ENCODE data around the gene KCNIP4. TPM values are rescaled to one million over a fixed set of nuclear protein-coding genes. Genes with fewer than 3 reads are reported as not detected.

The KCNIP4 gene
- total and polyA plus RNA-seq, 2 experiments from 2014 or later = 0.65 TPM; not detected in 1

DNA sequence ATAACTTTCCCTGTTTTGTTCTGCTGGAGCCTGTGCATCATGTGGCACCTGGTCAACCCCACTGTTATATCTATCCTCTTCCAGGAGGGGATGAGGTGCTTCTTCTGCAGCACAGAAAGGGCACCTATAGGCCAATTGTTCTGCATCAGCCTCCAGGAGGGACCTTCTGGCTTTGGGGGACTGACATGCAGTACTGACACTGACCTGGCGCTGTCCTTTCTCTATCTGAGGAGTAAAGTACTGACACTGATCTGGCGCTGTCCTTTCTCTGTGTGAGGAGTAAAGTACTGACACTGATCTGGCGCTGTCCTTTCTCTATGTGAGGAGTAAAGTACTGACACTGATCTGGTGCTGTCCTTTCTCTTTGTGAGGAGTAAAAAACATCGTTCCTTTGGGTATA lies 749.9 kb downstream of the KCNIP4 start:
- Histone ChIP-seq H2AFZ (no peak overlapping the region), H3K4me1 (ENCODE audit: insufficient read depth) (no peaks in the 10 kb centered on the region), H3K27me3 (replicated peaks; ENCODE audit: insufficient read depth) (no peaks in the 10 kb centered on the region), H3K9ac (no peak overlapping the region), H4K20me1 (ENCODE audit: insufficient read depth) (no peaks in the 10 kb centered on the region), H3K4me3 (no peak overlapping the region), H3K9me3 (ENCODE audit: low read depth) (no peaks in the 10 kb centered on the region), H3F3A (ENCODE audit: insufficient read depth) (no peaks in the 10 kb centered on the region), H3K4me2 (ENCODE audit: unreplicated experiment) (no peak overlapping the region), H3K79me2 (ENCODE audit: insufficient read depth) (no peaks in the 10 kb centered on the region), H3K9me2 (ENCODE audit: insufficient read depth) (no peaks in the 10 kb centered on the region), H3K36me3 (ENCODE audit: low read depth) (no peaks in the 10 kb centered on the region), H3K27ac (no peak overlapping the region)
- TF ChIP-seq EZH2 (IDR thresholded peaks at IDR 0.05; ENCODE audit: insufficient read depth, poor library complexity, severe bottlenecking) (no peak), EZH2phosphoT487 (IDR thresholded peaks at IDR 0.05; ENCODE audit: insufficient read depth, low read depth) (no peak)
- 41 to 50% methylated on average over 4 of the region's 4 CpGs for WGBS, 2 experiments (ENCODE audit: low coverage in 1 of 2, low lambda C conversion rate in 2 of 2, missing lambda C conversion rate in 2 of 2)
- DNase-seq = no peak
- in situ Hi-C loops (cut with MboI) = no loop called here

DNA sequence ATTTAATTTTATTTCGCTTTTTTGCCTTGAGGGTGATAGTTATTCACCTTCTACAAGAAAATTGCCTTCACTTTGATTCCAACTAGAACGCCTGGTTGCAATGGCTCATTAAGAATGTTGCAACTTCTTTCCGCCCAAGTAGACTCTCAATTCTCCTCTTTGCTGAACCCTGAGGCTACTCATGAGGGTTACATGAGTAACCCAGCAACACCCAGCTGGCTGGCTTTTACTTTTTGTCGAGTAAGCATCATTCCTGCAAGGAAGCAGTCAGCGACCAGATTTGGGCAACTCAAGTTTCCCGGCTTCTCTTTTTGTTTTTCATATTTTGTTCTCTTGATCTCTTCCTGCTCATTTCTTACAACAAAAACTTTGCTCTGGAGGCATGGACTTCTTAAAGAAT lies 752.9 kb downstream of the KCNIP4 start:
- no peaks in the 10 kb centered on the region for H3K27me3 ChIP-seq (replicated peaks; ENCODE audit: insufficient read depth)
- TF ChIP-seq EZH2phosphoT487 (IDR thresholded peaks at IDR 0.05; ENCODE audit: insufficient read depth, low read depth) (no peak), EZH2 (IDR thresholded peaks at IDR 0.05; ENCODE audit: insufficient read depth, poor library complexity, severe bottlenecking) (no peak)
- H3F3A ChIP-seq (ENCODE audit: insufficient read depth) = no peaks in the 10 kb centered on the region
- no peaks in the 10 kb centered on the region for H3K9me3 ChIP-seq (ENCODE audit: low read depth)
- H2AFZ ChIP-seq = no peak overlapping the region
- H3K27ac ChIP-seq = no peak overlapping the region
- H3K36me3 ChIP-seq (ENCODE audit: low read depth) = no peaks in the 10 kb centered on the region
- H4K20me1 ChIP-seq (ENCODE audit: insufficient read depth) = no peaks in the 10 kb centered on the region
- no peak overlapping the region for H3K4me2 ChIP-seq (ENCODE audit: unreplicated experiment)
- DNase-seq = no peak
- in situ Hi-C loops (cut with MboI) = no loop called here
- H3K4me1 ChIP-seq (ENCODE audit: insufficient read depth) = no peaks in the 10 kb centered on the region
- no peaks in the 10 kb centered on the region for H3K79me2 ChIP-seq (ENCODE audit: insufficient read depth)
- no peak overlapping the region for H3K9ac ChIP-seq
- 35 to 42% methylated on average over 6 of the region's 6 CpGs for WGBS, 2 experiments (ENCODE audit: low coverage in 1 of 2, low lambda C conversion rate in 2 of 2, missing lambda C conversion rate in 2 of 2)
- H3K4me3 ChIP-seq = no peak overlapping the region
- no peaks in the 10 kb centered on the region for H3K9me2 ChIP-seq (ENCODE audit: insufficient read depth)

DNA sequence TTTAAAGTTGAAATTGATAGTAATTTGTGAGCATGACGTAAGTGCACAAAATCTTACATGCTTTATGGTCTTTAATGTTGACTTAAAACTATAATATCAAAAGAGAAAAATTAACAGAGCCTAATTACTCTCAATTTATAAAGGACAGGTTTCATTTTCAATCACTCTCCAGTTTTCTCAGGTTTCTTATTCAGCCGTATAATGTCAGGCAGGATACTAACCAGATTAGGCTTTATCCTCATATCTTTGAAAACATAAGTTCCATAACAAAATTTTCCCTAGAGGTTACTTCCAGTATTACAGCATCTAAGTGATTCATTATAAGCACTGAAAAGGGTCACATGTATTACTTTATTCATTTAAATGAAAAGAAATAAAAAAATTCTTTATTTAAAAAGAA lies 756.2 kb downstream of the KCNIP4 start:
- 35 to 44% methylated on average over 2 of the region's 2 CpGs for WGBS, 2 experiments (ENCODE audit: low coverage in 1 of 2, low lambda C conversion rate in 2 of 2, missing lambda C conversion rate in 2 of 2)
- Histone ChIP-seq H3F3A (ENCODE audit: insufficient read depth) (no peaks in the 10 kb centered on the region), H3K9ac (no peak overlapping the region), H3K9me2 (ENCODE audit: insufficient read depth) (no peaks in the 10 kb centered on the region), H3K27me3 (replicated peaks; ENCODE audit: insufficient read depth) (no peaks in the 10 kb centered on the region), H3K9me3 (ENCODE audit: low read depth) (no peaks in the 10 kb centered on the region), H3K27ac (no peak overlapping the region), H3K79me2 (ENCODE audit: insufficient read depth) (no peaks in the 10 kb centered on the region), H3K4me2 (ENCODE audit: unreplicated experiment) (no peak overlapping the region), H2AFZ (no peak overlapping the region), H4K20me1 (ENCODE audit: insufficient read depth) (no peaks in the 10 kb centered on the region), H3K4me3 (no peak overlapping the region), H3K4me1 (ENCODE audit: insufficient read depth) (no peaks in the 10 kb centered on the region), H3K36me3 (ENCODE audit: low read depth) (no peaks in the 10 kb centered on the region)
- in situ Hi-C loops (cut with MboI) = no loop called here
- TF ChIP-seq EZH2 (IDR thresholded peaks at IDR 0.05; ENCODE audit: insufficient read depth, poor library complexity, severe bottlenecking) (no peak), EZH2phosphoT487 (IDR thresholded peaks at IDR 0.05; ENCODE audit: insufficient read depth, low read depth) (no peak)
- no peak for DNase-seq

DNA sequence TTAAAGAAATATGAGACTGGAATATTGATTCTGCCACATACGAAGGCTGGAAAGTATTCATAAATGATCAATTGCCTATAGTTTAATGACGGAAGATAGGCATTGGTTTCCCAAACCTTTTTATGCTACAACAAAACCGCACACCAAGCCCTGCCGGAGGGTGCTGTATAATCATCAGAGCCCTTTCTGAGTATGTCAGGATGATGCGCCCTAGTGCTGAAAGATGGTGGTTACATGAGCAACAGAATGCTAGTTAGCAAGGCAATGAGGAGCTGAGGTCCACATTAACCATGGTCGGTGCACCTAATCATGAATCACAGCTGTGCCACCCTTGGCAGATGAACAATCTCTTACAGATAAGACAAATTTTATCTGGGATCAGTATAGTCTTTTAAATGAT lies 757.3 kb downstream of the KCNIP4 start:
- H3F3A ChIP-seq (ENCODE audit: insufficient read depth) = no peaks in the 10 kb centered on the region
- H3K9ac ChIP-seq = no peak overlapping the region
- H3K9me2 ChIP-seq (ENCODE audit: insufficient read depth) = no peaks in the 10 kb centered on the region
- no peaks in the 10 kb centered on the region for H3K4me1 ChIP-seq (ENCODE audit: insufficient read depth)
- in situ Hi-C loops (cut with MboI) = no loop called here
- H3K4me2 ChIP-seq (ENCODE audit: unreplicated experiment) = no peak overlapping the region
- WGBS, 2 experiments (ENCODE audit: low coverage in 1 of 2, low lambda C conversion rate in 2 of 2, missing lambda C conversion rate in 2 of 2) = 32 to 41% methylated on average over 6 of the region's 6 CpGs
- H3K27ac ChIP-seq = no peak overlapping the region
- no peak for DNase-seq
- H4K20me1 ChIP-seq (ENCODE audit: insufficient read depth) = no peaks in the 10 kb centered on the region
- H3K4me3 ChIP-seq = no peak overlapping the region
- no peaks in the 10 kb centered on the region for H3K36me3 ChIP-seq (ENCODE audit: low read depth)
- H3K9me3 ChIP-seq (ENCODE audit: low read depth) = no peaks in the 10 kb centered on the region
- H2AFZ ChIP-seq = no peak overlapping the region
- TF ChIP-seq EZH2 (IDR thresholded peaks at IDR 0.05; ENCODE audit: insufficient read depth, poor library complexity, severe bottlenecking) (no peak), EZH2phosphoT487 (IDR thresholded peaks at IDR 0.05; ENCODE audit: insufficient read depth, low read depth) (no peak)
- no peaks in the 10 kb centered on the region for H3K27me3 ChIP-seq (replicated peaks; ENCODE audit: insufficient read depth)
- no peaks in the 10 kb centered on the region for H3K79me2 ChIP-seq (ENCODE audit: insufficient read depth)

DNA sequence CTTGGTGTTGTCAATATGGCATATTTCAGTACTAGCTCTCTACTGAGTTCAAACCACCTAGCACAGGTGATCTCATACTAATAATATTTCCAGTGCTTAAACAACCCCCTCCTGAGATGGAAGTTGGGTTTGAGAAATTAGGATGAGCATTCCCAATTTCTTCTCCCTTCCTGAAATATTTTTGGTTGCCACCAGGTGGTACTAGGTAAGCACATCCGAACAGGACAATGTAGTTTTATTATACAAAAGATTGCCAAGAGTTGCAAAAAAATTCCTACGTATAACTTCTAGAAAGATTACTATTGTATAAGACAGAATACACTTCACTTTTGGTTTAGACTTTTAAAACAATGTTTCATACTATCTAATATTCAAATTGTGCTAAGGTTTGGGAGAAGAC lies 763.8 kb downstream of the KCNIP4 start:
- Histone ChIP-seq H3K4me1 (ENCODE audit: insufficient read depth) (no peaks in the 10 kb centered on the region), H2AFZ (no peak overlapping the region), H3K9ac (no peak overlapping the region), H3K79me2 (ENCODE audit: insufficient read depth) (no peaks in the 10 kb centered on the region), H3F3A (ENCODE audit: insufficient read depth) (no peaks in the 10 kb centered on the region), H3K36me3 (ENCODE audit: low read depth) (no peaks in the 10 kb centered on the region), H3K4me3 (no peak overlapping the region), H3K9me2 (ENCODE audit: insufficient read depth) (no peaks in the 10 kb centered on the region), H3K9me3 (ENCODE audit: low read depth) (no peaks in the 10 kb centered on the region), H3K27ac (no peak overlapping the region), H4K20me1 (ENCODE audit: insufficient read depth) (no peaks in the 10 kb centered on the region), H3K4me2 (ENCODE audit: unreplicated experiment) (no peak overlapping the region), H3K27me3 (replicated peaks; ENCODE audit: insufficient read depth) (no peaks in the 10 kb centered on the region)
- no peak for DNase-seq
- no peak for TF ChIP-seq EZH2 (IDR thresholded peaks at IDR 0.05; ENCODE audit: insufficient read depth, poor library complexity, severe bottlenecking)
- no peak for TF ChIP-seq EZH2phosphoT487 (IDR thresholded peaks at IDR 0.05; ENCODE audit: insufficient read depth, low read depth)
- 18 to 26% methylated on average over 2 of the region's 2 CpGs for WGBS, 2 experiments (ENCODE audit: low coverage in 1 of 2, low lambda C conversion rate in 2 of 2, missing lambda C conversion rate in 2 of 2)
- in situ Hi-C loops (cut with MboI) = no loop called here

All from GM23248 (cell line).